ENCODE data around the gene DECR2. TPM values are rescaled to one million over a fixed set of nuclear protein-coding genes. Genes with fewer than 3 reads are reported as not detected.
A peak's percentile ranks its signal among the peaks of the same experiment; 100 is the strongest.

Gene DECR2
- total and polyA plus RNA-seq, 2 of the 13 experiments (the other 11 are each of a cell fraction or from before 2014, with no cell fraction given): 36.3 to 44.6 TPM

DNA sequence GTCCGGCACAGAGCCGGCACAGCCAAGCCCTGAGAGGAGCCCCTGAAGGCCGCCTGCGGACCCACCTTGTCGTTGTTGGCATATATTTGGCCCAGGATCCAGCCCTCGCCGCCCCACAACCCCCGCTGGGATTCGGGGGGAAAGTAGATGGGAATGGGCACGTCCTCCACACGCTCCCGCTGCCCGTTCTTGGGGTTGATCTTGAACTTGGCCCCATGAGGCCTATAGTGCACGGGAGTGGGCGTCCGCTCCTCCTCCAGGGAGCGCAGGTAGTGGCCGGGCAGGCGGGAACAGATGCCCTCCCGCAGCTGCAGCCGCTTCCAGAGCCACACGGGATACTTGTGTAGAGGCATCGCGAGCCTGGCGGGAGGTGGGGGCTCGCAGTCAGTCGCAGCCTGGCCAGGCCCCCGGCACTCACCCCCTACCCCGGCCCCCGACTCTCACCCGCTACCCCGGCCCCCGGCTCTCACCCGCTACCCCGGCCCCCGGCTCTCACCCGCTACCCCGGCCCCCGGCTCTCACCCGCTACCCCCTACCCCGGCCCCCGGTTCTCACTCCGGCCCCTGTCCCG lies 31.7 kb upstream of the DECR2 start:
- CTCF ChIA-PET (ENCODE audit: low intra/inter-chr PET ratio, low total read pairs): no interaction called here
- intact Hi-C loops (cut with micrococcal nuclease; ENCODE audit: unreplicated experiment) (no loop called here), in situ Hi-C loops (cut with HindIII; ENCODE audit: extremely low pct_ligation_motif_present, low pct_unique_long_range_greater_than_20kb) (no loop called here)
- 10% methylated on average over 33 of the region's 44 CpGs for WGBS (ENCODE audit: low lambda C conversion rate)
- Histone ChIP-seq H4K20me1 (ENCODE audit: insufficient read depth, low read length) (no peaks in the 10 kb centered on the region), H2AFZ (ENCODE audit: low read length) (no peak overlapping the region), H3K9ac (ENCODE audit: insufficient read depth, low read depth, low read length) (peak overlapping the region; percentile 56), H3K79me2 (ENCODE audit: insufficient read depth, low read length) (peaks cover 6% of the 10 kb centered on the region), H3K27ac (ENCODE audit: extremely low read length, insufficient read depth, low read length) (no peak overlapping the region), H3K9me3 (ENCODE audit: low read length) (no peaks in the 10 kb centered on the region), H3K4me2 (ENCODE audit: low read depth, low read length) (peak overlapping the region; percentile 86), H3K4me3 (replicated peaks in 1 of 3; ENCODE audit: insufficient read depth in 1 of 3, low read depth in 2 of 3, low read length in 3 of 3) (peak overlapping the region; percentile 57 to 79 (median 75); a peak in 5 of 6 replicates), H3K36me3 (replicated peaks in 1 of 2; ENCODE audit: control insufficient read depth in 1 of 2, insufficient read depth in 2 of 2, low read length in 2 of 2) (peaks cover 12 to 36% of the 10 kb centered on the region in 2 experiments; a peak in 4 of 5 replicates), H3K27me3 (ENCODE audit: control insufficient read depth in 1 of 2, insufficient read depth in 2 of 2, low read length in 2 of 2) (no peaks in the 10 kb centered on the region), H3K4me1 (ENCODE audit: insufficient read depth, low read length) (peaks cover 30% of the 10 kb centered on the region)
- DNase-seq (ENCODE audit: low spot score) (no peak), FAIRE-seq (no peak), ATAC-seq (peak; percentile 62)
- BruUV-seq (replicated peaks): no TSS peak
- POLR2A ChIA-PET: interaction anchor here (0.6 to 2.8 kb wide), 6 partner anchors 8 to 311 kb away, joined by 3 to 27 read pairs (median 6); partner anchors contain the start of genes AXIN1, DECR2, FAM234A and PGAP6
- no peak for TF ChIP-seq MZF1 (CRISPR knock-in tag; IDR thresholded peaks at IDR 0.05; ENCODE audit: borderline replicate concordance)
- peak; percentile 46; the same call in 1 of the 2 replicates for TF ChIP-seq RXRA (CRISPR knock-in tag; IDR thresholded peaks at IDR 0.05)
- TF ChIP-seq AKAP8 (CRISPR knock-in tag; IDR thresholded peaks at IDR 0.05): no peak; the same call in 1 of the 2 replicates
- no peak for TF ChIP-seq XBP1 (CRISPR knock-in tag; IDR thresholded peaks at IDR 0.05)
- no peak for TF ChIP-seq POGZ (CRISPR knock-in tag; IDR thresholded peaks at IDR 0.05)
- TF ChIP-seq TEAD3 (CRISPR knock-in tag; optimal IDR thresholded peaks at IDR 0.05; ENCODE audit: borderline replicate concordance): no peak
- no peak for TF ChIP-seq ZNF451 (CRISPR knock-in tag; IDR thresholded peaks at IDR 0.05)
- TF ChIP-seq RAD21 (CRISPR knock-in tag; IDR thresholded peaks at IDR 0.05): no peak
- TF ChIP-seq, protein P1, sequence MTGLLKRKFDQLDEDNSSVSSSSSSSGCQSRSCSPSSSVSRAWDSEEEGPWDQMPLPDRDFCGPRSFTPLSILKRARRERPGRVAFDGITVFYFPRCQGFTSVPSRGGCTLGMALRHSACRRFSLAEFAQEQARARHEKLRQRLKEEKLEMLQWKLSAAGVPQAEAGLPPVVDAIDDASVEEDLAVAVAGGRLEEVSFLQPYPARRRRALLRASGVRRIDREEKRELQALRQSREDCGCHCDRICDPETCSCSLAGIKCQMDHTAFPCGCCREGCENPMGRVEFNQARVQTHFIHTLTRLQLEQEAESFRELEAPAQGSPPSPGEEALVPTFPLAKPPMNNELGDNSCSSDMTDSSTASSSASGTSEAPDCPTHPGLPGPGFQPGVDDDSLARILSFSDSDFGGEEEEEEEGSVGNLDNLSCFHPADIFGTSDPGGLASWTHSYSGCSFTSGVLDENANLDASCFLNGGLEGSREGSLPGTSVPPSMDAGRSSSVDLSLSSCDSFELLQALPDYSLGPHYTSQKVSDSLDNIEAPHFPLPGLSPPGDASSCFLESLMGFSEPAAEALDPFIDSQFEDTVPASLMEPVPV (CRISPR knock-in tag; IDR thresholded peaks at IDR 0.05): no peak
- no peak for TF ChIP-seq ZBTB38 (CRISPR knock-in tag; IDR thresholded peaks at IDR 0.05)
- TF ChIP-seq ZNF484 (CRISPR knock-in tag; IDR thresholded peaks at IDR 0.05; ENCODE audit: borderline replicate concordance, low read depth): no peak
- TF ChIP-seq JUNB (CRISPR knock-in tag; IDR thresholded peaks at IDR 0.05; ENCODE audit: borderline replicate concordance): no peak
- TF ChIP-seq ZNF564 (CRISPR knock-in tag; IDR thresholded peaks at IDR 0.05): 0 out of 2 replicates have a peak, but pooled peaks have one; percentile 6
- no peak for TF ChIP-seq ISL2 (CRISPR knock-in tag; IDR thresholded peaks at IDR 0.05)
- TF ChIP-seq AGO2 (optimal IDR thresholded peaks at IDR 0.05; ENCODE audit: low read depth, low read length): no peak
- TF ChIP-seq, protein P2, sequence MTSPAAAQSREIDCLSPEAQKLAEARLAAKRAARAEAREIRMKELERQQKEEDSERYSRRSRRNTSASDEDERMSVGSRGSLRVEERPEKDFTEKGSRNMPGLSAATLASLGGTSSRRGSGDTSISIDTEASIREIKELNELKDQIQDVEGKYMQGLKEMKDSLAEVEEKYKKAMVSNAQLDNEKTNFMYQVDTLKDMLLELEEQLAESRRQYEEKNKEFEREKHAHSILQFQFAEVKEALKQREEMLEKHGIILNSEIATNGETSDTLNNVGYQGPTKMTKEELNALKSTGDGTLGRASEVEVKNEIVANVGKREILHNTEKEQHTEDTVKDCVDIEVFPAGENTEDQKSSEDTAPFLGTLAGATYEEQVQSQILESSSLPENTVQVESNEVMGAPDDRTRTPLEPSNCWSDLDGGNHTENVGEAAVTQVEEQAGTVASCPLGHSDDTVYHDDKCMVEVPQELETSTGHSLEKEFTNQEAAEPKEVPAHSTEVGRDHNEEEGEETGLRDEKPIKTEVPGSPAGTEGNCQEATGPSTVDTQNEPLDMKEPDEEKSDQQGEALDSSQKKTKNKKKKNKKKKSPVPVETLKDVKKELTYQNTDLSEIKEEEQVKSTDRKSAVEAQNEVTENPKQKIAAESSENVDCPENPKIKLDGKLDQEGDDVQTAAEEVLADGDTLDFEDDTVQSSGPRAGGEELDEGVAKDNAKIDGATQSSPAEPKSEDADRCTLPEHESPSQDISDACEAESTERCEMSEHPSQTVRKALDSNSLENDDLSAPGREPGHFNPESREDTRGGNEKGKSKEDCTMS (CRISPR knock-in tag; conservative IDR thresholded peaks at IDR 0.05): no peak
- TF ChIP-seq KLF15 (CRISPR knock-in tag; IDR thresholded peaks at IDR 0.05; ENCODE audit: borderline replicate concordance): no peak
- TF ChIP-seq ZMAT3 (CRISPR knock-in tag; conservative IDR thresholded peaks at IDR 0.05): no peak
- TF ChIP-seq ZNF251 (CRISPR knock-in tag; IDR thresholded peaks at IDR 0.05): no peak
- no peak for TF ChIP-seq NCOA2 (CRISPR knock-in tag; IDR thresholded peaks at IDR 0.05)
- no peak for TF ChIP-seq NCOR1 (IDR thresholded peaks at IDR 0.05; ENCODE audit: borderline replicate concordance, low read length)
- no peak for TF ChIP-seq ZNF569 (CRISPR knock-in tag; IDR thresholded peaks at IDR 0.05; ENCODE audit: borderline replicate concordance)
- TF ChIP-seq GABPB1 (CRISPR knock-in tag; IDR thresholded peaks at IDR 0.05): no peak; the same call in 1 of the 2 replicates

Data from HepG2 (cell line).